Measurements from ENCODE around the gene VAPA. TPM values are rescaled to one million over a fixed set of nuclear protein-coding genes. Genes with fewer than 3 reads are reported as not detected.

VAPA gene
- total and polyA plus RNA-seq, 8 donors = 182 to 220 (median 205) TPM

- H3K27me3 ChIP-seq = no peaks in the 10 kb centered on the region
- H3K36me3 ChIP-seq = peaks cover 0 to 5% of the 10 kb centered on the region in 2 donors
- intact Hi-C loops (cut with DNase I) = no loop called here
- ATAC-seq (peak; percentile 50), DNase-seq (no peak)
- no peak for TF ChIP-seq CTCF (IDR thresholded peaks at IDR 0.05)
- H3K27ac ChIP-seq = no peak overlapping the region
- H3K4me1 ChIP-seq = peaks cover 0 to 21% of the 10 kb centered on the region in 2 donors
- no peak overlapping the region for H3K4me3 ChIP-seq
- H3K9me3 ChIP-seq = peaks cover 0 to 10% of the 10 kb centered on the region in 2 donors
Measured at GRCh38 chr18:9867071-9867594, 46.7 kb upstream of the VAPA start.

DNA sequence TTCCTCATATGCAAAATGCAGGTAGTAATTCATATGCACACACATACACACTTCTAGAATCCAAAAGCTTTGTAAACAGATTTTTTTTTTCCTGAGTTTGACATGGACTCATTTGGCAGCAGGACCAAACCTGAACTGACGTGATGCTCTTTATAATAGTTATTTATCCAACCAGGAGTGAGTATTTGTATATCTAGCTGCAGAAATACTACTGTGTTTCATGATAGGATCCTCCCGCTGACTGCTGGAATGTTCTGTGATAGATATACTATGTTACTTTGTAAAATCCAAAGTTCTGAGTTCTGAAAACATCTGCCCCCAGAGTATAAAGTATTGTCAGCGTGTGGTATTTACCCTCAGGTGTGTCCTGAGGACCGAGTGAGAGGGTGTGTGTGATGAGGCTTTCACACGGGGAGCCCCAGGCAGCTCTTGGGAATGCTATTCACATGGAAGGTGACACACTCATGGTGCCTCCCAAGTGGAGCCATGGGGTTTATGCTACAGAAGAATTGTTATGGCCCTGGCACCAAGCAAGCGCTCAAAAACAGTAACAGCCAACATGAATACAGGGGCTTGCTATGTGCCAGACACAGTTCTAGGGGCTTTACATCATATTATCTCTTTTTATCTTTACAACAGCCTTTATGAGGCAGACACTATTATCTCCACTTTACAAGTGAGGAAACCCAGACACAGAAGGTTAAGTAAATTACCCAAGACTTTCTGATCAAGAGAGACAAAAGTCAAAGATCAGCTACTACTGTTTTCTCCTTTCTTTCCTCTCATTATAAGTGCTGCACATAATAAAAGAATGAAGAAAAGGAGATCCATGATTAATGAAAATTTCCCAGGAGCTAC lies 44.7 kb upstream of the VAPA start:
- Histone ChIP-seq H3K4me3 (no peak overlapping the region), H3K9me3 (peaks cover 0 to 10% of the 10 kb centered on the region in 2 donors), H3K27me3 (no peaks in the 10 kb centered on the region), H3K36me3 (no peaks in the 10 kb centered on the region), H3K4me1 (peaks cover 0 to 21% of the 10 kb centered on the region in 2 donors), H3K27ac (no peak overlapping the region)
- ATAC-seq (no peak), DNase-seq (no peak)
- intact Hi-C loops (cut with DNase I) = no loop called here
- no peak for TF ChIP-seq CTCF (IDR thresholded peaks at IDR 0.05)

DNA sequence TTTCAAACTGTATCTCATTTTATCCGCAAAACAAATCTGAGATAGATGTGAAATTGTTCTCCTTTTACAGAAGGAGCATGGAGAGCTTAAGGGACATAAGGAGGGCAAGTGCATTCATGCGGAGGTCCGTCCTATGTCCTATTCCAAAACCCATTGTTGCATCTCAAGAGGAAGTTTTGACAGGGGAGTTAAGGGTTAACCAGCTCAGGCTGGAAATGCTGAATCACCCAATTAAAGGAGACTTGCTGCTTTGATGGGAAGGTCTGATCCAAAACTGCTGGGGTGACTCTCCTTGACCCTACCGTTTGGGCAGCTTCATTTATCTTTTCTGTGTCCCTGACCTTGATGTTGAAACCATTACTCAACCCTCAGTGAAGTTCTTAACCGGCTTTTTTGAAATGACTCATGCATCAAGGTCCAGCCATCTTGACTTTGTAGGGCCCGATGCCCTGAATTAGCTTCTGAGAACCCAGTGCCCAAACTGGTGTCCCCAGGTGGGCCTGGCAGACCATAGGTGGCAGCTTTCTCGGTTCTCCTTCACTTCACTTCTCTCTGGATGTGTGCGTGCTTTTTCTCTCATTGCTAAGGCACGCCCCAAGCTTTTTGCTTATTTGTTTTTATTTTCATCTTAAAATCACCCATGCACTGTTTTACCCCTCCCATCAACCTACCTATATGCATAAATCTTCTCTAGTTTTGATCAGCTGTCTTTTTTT lies 43.9 kb upstream of the VAPA start:
- Histone ChIP-seq H3K9me3 (peaks cover 0 to 10% of the 10 kb centered on the region in 2 donors), H3K27me3 (no peaks in the 10 kb centered on the region), H3K36me3 (no peaks in the 10 kb centered on the region), H3K4me1 (peaks cover 0 to 21% of the 10 kb centered on the region in 2 donors), H3K4me3 (no peak overlapping the region), H3K27ac (peak overlapping the region in 1 of 2 donors; percentile 33)
- intact Hi-C loops (cut with DNase I) = no loop called here
- no peak for TF ChIP-seq CTCF (IDR thresholded peaks at IDR 0.05)
- DNase-seq (no peak), ATAC-seq (peak; percentile 56)

DNA sequence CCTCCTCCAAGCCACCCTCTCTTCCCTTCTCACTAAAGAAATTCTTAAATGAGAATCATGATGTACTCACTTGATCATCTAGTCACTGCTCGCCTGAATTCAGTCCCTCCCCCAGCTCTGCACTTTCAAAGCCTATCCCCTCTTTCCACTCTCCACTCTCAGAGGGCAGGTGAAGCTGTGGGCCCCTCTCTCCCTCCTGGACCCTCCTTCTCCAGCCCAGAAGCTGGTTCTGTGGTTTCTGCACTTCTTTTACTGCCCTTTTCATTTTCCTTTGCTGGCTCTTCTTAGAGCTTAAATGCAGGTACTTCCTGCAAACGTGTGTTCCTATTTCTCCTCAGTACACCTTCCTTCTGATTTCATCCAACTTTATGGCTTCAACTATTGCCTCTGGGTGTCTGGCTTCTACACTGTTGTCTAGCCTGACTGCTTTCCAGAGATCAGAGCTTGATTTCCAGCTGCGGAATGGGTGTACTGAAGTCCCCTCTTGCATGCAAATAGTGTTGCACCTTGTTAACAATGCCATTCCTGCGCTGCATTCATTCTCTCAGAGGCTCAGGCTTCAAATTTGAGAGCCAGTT lies 43.3 kb upstream of the VAPA start:
- intact Hi-C loops (cut with DNase I) = no loop called here
- H3K27ac ChIP-seq = no peak overlapping the region
- TF ChIP-seq CTCF (IDR thresholded peaks at IDR 0.05) = no peak

More for the DNA sequence above, 43.3 kb upstream of the VAPA start:
- ATAC-seq = no peak
- Histone ChIP-seq H3K27me3 (no peaks in the 10 kb centered on the region), H3K4me1 (peaks cover 0 to 21% of the 10 kb centered on the region in 2 donors), H3K9me3 (peaks cover 0 to 5% of the 10 kb centered on the region in 2 donors), H3K4me3 (no peak overlapping the region), H3K36me3 (no peaks in the 10 kb centered on the region)
- no peak for DNase-seq
